ENCODE results near the gene ANO4.

ANO4 gene

DNA sequence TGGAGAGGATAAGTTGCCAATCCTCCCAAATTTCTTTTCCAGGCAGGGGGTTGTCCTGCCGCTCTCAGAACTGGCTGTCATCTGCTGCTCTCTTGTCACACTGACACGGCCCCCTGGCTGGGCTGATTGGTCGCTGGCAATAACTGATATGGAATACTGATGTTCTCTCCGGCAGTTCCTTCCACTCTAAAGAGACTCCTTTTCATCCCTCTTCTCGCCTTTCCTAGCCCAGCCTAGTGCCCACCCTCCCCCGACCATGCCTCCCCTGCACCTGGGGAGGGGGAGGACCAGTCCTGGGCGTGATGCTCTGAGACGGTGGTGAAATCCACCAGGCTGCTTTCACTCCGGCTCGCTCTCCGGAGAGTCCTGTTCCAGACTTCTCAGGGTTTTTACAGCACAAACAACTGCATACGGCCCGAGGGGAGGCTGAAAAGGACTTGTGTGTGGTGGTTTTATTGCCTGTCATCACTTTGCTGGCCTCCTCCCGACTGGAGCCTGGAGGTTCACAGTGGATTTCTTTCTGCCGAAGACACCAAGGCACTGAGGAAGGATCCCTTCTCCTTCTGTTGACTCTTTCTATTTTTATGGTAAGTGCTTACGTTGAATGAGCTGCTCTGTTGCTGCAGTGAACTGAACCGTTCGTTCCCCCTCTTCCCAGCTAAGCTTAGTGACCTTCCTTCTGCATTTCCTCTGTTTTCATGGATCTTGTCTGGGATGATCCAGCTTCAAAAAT is at the start of gene ANO4:
TSS of gene ANO4 (plus strand) at position 336 of the 733 bp plus-strand sequence. CDS start 107,010 bp downstream, outside the sequence.
- DNase-seq (ENCODE audit: low read depth in 1 of 2, low spot score in 1 of 2): no peak

DNA sequence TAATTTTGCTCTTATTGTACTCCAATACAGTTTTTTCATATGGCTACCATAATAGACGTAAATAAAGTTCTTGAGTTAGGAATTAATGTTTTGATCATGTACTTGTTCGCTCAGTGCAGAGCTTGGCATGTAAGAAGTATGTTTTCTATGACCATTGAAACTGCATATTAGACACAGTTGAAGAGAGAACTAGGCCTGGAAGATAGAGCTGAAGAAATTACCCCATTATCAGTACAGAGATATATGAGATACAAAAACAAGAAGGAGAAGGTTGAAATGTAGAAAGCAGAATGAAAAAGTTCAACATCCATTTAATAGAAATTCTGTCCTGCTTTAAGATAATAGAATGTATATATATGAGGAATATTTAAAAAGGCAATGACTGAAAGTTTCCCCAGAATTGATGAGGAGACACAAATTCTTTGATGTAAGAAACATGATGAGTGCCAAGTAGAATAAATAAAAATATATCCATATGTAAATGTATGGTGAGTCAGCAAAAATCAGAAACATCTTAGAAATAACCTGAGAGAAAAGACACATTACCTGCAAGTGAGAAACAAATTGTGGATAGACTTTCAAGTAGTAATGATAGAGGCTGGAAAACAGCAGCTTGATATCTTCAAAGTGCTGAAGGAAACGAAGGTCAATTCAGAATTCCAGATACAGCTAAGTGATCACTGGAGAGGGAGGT is 49.1 kb upstream of the ANO4 start:
- DNase-seq (ENCODE audit: low read depth in 1 of 2, low spot score in 1 of 2): no peak

- DNase-seq (ENCODE audit: low read depth in 1 of 2, low spot score in 1 of 2): no peak
Observed at GRCh38 chr12:100752841-100753240, 41.7 kb upstream of the ANO4 start.

DNA sequence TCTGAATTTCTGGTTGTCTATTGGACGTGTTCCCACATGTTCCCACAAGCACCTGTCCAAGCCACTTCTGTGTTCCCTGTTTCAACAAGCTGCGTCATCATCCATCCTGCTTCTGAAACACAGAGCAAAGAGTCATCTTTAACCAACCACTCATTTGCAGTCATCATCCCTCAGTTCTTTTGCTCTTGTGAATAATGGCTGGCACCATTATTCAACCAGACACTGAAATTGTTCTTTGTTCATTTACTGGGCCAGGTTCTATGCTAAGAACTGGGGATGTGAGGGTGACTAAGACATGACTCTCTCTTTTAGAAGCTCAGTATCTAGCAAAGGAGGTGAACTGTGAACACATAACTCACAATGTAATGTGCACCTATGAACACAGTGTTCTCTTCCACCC is 40.7 kb upstream of the ANO4 start:
- DNase-seq (ENCODE audit: low read depth in 1 of 2, low spot score in 1 of 2): no peak

DNA sequence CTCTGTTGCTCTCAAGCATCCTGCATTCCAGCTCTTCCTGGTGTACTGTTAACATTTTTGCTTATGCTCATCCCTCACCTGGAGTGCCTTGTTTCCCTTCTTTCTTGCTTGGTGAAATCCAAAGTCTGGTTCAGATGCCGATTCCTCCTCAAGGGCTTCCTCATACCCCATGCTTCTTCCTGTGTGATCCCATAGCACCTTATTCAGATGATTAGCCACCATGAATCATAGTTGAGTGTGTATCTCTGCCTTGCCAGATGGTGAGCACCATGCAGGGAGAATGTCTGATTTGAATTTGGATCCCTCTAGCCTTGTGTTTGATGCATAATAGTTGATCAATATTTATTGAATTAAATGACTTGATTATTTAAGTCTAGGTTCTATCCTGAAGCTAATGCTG is 39.4 kb upstream of the ANO4 start:
- DNase-seq (ENCODE audit: low read depth in 1 of 2, low spot score in 1 of 2): no peak

DNA sequence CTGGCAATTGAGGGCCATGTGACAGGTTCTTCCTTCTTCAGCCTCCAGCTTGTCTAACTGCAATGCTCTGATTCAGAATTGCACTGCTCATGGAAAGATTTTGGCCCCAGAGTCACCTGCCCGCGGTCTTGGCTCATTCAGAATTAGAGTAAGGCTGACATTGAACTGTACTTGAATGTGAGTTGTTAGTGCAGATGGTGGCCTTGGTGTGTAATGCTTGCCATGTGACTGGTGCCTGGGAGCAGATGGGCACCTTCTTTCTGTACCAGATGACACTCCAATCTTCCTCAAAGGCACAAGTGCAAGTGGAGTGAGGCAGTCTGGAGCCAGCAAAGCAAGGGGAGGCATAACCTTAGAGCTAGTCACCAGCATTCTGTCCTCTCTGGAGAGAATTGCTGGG is 36.5 kb upstream of the ANO4 start:
- no peak for DNase-seq (ENCODE audit: low read depth in 1 of 2, low spot score in 1 of 2)

- DNase-seq (ENCODE audit: low read depth in 1 of 2, low spot score in 1 of 2): no peak
Observed at GRCh38 chr12:100767371-100767770, 27.2 kb upstream of the ANO4 start.

GRCh38 chr12:100767950-100768349 is 26.6 kb upstream of the ANO4 start:
- no peak for DNase-seq (ENCODE audit: low read depth in 1 of 2, low spot score in 1 of 2)

- DNase-seq (ENCODE audit: low read depth in 1 of 2, low spot score in 1 of 2): no peak
Observed at GRCh38 chr12:100778967-100779590, 15.5 kb upstream of the ANO4 start.

GRCh38 chr12:100789146-100789545 is 5.4 kb upstream of the ANO4 start:
- DNase-seq (ENCODE audit: low read depth in 1 of 2, low spot score in 1 of 2): no peak

GRCh38 chr12:100789975-100790374 is 4.6 kb upstream of the ANO4 start:
- DNase-seq (ENCODE audit: low read depth in 1 of 2, low spot score in 1 of 2): no peak

GRCh38 chr12:100790552-100790951 is 4.0 kb upstream of the ANO4 start:
- DNase-seq (ENCODE audit: low read depth in 1 of 2, low spot score in 1 of 2): no peak

GRCh38 chr12:100793182-100793581 is 1.4 kb upstream of the ANO4 start:
- no peak for DNase-seq (ENCODE audit: low read depth in 1 of 2, low spot score in 1 of 2)

DNA sequence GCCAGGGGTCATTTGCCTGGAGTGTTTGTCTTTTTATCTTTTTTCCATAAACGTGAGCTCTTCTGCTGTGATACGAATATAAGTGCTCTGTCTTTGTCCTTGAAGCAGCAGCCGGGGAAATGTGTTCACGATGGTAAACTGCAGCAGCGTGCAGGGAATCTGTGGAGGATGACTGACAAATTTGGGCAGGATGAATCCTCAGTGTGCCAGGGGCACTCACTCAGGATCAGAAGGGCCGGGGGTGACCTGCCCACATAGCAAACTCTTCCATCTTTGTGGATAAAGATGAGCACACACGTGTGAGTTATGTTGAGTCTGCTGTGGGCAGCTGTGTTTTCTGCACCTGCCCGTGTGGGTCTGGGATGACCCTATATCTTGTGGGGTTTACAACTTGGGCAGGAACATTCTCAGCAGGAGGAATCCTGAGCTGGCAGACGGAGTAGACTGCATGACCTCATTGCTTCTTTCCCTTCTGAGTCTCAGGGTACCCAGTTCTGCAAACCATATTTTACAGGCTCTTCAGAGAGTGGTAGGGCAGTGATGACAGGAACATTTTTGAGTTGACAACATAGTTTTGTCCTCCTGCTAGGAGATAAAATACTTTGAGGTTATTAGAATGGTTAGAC is 711 bp downstream of the ANO4 start:
- DNase-seq (ENCODE audit: low read depth in 1 of 2, low spot score in 1 of 2): no peak

DNA sequence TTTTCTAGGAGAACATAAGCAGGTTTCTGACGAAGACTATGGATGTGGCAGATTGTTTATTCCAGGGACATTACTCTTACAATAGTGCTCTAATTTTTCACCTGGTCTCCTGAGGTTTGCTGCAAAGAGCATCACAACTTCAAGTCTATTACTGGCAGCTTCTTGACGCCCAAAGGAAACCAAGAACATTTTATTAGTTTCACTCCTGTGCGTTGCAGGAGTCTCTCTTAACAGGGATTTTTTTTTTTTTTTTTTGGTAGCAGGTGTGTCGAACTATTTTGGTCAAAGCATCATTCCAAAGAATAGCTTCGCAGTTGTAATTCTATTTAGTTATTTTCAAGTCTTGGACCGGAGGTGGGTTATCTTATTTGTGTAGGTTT is 1.2 kb downstream of the ANO4 start:
- no peak for DNase-seq (ENCODE audit: low read depth in 1 of 2, low spot score in 1 of 2)

GRCh38 chr12:100796621-100797020 is 2.0 kb downstream of the ANO4 start:
- DNase-seq (ENCODE audit: low read depth in 1 of 2, low spot score in 1 of 2): no peak

- DNase-seq (ENCODE audit: low read depth in 1 of 2, low spot score in 1 of 2): no peak
Observed at GRCh38 chr12:100797246-100797645, 2.7 kb downstream of the ANO4 start.

DNA sequence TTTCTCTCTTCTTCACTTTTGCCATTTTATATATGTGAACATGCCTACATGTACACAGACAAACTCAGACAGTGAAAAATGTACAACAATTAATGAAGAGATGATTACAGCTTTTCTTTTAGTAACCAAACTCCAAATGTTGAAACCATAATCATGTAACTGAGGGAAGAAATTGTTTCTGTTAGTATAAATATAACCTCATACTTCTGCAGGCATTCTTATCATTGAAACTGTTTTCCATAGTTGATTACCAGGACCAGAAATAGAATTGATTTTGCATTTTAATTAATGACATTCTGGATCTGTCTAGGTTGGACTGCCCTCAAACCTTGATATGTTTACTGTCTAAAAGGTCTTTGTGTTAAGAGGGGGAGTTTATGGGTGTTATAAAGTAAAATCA is 3.2 kb downstream of the ANO4 start:
- DNase-seq (ENCODE audit: low read depth in 1 of 2, low spot score in 1 of 2): no peak

DNA sequence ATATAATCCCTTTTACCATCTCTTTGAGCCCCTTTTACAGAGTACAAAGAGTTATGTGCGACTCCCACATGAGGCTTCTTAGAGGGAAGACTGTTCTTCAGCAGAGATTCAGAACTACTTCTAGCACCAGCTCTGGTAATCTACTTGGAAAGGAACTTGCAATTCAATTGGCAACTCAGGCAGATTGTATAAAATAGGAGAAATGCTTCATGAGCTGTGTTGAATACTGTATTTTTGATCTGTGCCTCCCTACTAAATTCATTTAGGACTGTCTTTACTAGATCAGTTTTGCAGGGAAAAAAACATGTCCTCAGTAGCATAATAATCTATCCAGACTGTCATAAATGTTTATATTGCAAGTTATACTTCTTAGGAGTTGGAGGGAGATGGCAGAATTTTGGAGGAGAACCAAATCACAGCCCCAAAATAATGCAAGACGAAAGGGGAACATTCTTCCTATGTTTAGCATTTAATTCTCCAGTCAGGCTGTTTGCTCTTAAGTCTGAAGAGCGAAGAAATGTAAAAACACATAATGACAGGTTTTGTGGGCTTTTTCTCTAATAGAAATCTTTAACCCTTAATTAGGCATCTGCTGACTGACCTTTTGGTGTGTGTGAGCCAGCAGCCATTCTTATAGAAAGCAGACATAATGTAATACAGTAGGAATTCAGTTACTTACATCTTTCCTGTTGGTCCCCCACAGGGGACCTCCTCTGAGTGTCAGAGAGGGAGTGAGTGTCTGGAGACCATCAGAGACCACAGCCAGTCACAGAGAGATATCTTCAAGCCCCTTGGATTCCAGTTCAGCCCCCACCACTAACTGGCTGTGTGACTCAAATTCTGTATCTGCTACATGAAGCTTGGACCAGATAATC is 3.9 kb downstream of the ANO4 start:
- DNase-seq (ENCODE audit: low read depth in 1 of 2, low spot score in 1 of 2): no peak

- no peak for DNase-seq (ENCODE audit: low read depth in 1 of 2, low spot score in 1 of 2)
Observed at GRCh38 chr12:100799770-100800169, 5.2 kb downstream of the ANO4 start.

DNA sequence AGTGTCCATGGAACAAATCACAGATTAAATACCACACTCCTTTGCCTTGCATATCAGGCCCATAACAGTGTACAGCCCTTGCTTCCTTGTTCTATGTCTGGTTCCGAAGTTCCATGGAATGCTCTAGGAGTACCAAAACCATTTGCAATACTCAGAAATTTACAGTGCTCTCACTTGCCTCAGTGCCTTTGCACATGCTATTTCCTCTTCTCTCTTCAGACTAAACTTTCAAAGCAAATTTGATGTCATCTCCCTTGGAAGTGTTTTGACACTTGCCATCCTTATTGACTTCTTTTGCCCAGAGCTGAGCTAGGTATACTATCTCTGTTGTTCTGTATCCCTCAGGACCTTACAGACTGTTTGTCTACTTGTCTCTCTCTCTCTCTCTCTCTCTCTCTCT is 6.1 kb downstream of the ANO4 start:
- DNase-seq (ENCODE audit: low read depth in 1 of 2, low spot score in 1 of 2): no peak
